Measurements from ENCODE around the gene CAPN2. TPM values are rescaled to one million over a fixed set of nuclear protein-coding genes. Genes with fewer than 3 reads are reported as not detected.
"Not testable (repeated sequence)": the region's sequence is repeated elsewhere in the genome, so short reads cannot be mapped to it uniquely, and the experiment has no call there.

Gene CAPN2
- total RNA-seq, 4 donors from 2014 or later = 96.5 to 170 (median 117) TPM

- DNase-seq = no peak
- H3K36me3 ChIP-seq = no peaks in the 10 kb centered on the region
- H3K4me1 ChIP-seq = peaks cover 0 to 4% of the 10 kb centered on the region in 2 donors
- H3K27ac ChIP-seq = no peak overlapping the region
- intact Hi-C loops (cut with DNase I; ENCODE audit: low total_unique reads) = no loop called here
- H3K9me3 ChIP-seq = no peaks in the 10 kb centered on the region
- no peaks in the 10 kb centered on the region for H3K27me3 ChIP-seq
- TF ChIP-seq POLR2A (IDR thresholded peaks at IDR 0.05) (no peak), CTCF (IDR thresholded peaks at IDR 0.05) (peak; percentile 52 to 67 (median 60))
- H3K4me3 ChIP-seq = no peak overlapping the region
Observed at GRCh38 chr1:223811634-223812101, 99.3 kb downstream of the CAPN2 start.

GRCh38 chr1:223813645-223814044 is 101.3 kb downstream of the CAPN2 start:
- Histone ChIP-seq H3K4me1 (peaks cover 0 to 4% of the 10 kb centered on the region in 2 donors), H3K36me3 (no peaks in the 10 kb centered on the region), H3K4me3 (no peak overlapping the region), H3K27ac (no peak overlapping the region), H3K9me3 (no peaks in the 10 kb centered on the region), H3K27me3 (no peaks in the 10 kb centered on the region)
- DNase-seq = no peak
- TF ChIP-seq CTCF (IDR thresholded peaks at IDR 0.05) = no peak
- no peak for TF ChIP-seq POLR2A (IDR thresholded peaks at IDR 0.05)
- intact Hi-C loops (cut with DNase I; ENCODE audit: low total_unique reads) = no loop called here

- Histone ChIP-seq H3K9me3 (no peaks in the 10 kb centered on the region), H3K4me1 (peaks cover 0 to 4% of the 10 kb centered on the region in 2 donors), H3K27me3 (no peaks in the 10 kb centered on the region), H3K4me3 (no peak overlapping the region), H3K27ac (no peak overlapping the region), H3K36me3 (no peaks in the 10 kb centered on the region)
- no peak for DNase-seq
- no peak for TF ChIP-seq CTCF (IDR thresholded peaks at IDR 0.05)
- intact Hi-C loops (cut with DNase I; ENCODE audit: low total_unique reads) = no loop called here
Observed at GRCh38 chr1:223815020-223815853, 102.9 kb downstream of the CAPN2 start.

- Histone ChIP-seq H3K4me3 (no peak overlapping the region), H3K27ac (no peak overlapping the region), H3K27me3 (no peaks in the 10 kb centered on the region), H3K4me1 (peaks cover 0 to 4% of the 10 kb centered on the region in 2 donors), H3K9me3 (no peaks in the 10 kb centered on the region), H3K36me3 (no peaks in the 10 kb centered on the region)
- DNase-seq = no peak
- no peak for TF ChIP-seq POLR2A (IDR thresholded peaks at IDR 0.05)
- TF ChIP-seq CTCF (IDR thresholded peaks at IDR 0.05) = no peak
- intact Hi-C loops (cut with DNase I; ENCODE audit: low total_unique reads) = no loop called here
Observed at GRCh38 chr1:223815865-223816264, 103.5 kb downstream of the CAPN2 start.

GRCh38 chr1:223817265-223817664 is 104.9 kb downstream of the CAPN2 start:
- H3K4me3 ChIP-seq; DNase-seq; H3K27me3 ChIP-seq; H3K36me3 ChIP-seq; H3K9me3 ChIP-seq; intact Hi-C loops (cut with DNase I; ENCODE audit: low total_unique reads); H3K4me1 ChIP-seq; H3K27ac ChIP-seq: not testable (repeated sequence)
